K562 (cell line): ENCODE data around the gene FES. TPM values are rescaled to one million over a fixed set of nuclear protein-coding genes. Genes with fewer than 3 reads are reported as not detected.

Experiments
- BCOR ChIP-seq: fragments of 450-650 bp; IDR thresholded peaks from 2 replicates; pipeline ENCODE4 v1.6.1; 2016
- DDX20 ChIP-seq: fragments of 450-650 bp; IDR thresholded peaks from 2 replicates; pipeline ENCODE4 v1.6.1; 2016; ENCODE audit warnings: missing genetic modification characterization, low read depth, mild to moderate bottlenecking, missing compliant biosample characterization, moderate library complexity
- L3MBTL2 ChIP-seq: fragments of 450-650 bp; IDR thresholded peaks from 2 replicates; pipeline ENCODE4 v1.6.1; 2016; ENCODE audit warnings: mild to moderate bottlenecking, moderate library complexity
- LARP7 ChIP-seq: fragments of 450-650 bp; IDR thresholded peaks from 2 replicates; pipeline ENCODE4 v1.6.1; 2016
- NCOA2 ChIP-seq, 2 experiments: fragments of 450-650 bp; IDR thresholded peaks; 2 replicates each; pipeline ENCODE4 v1.6.1; 2018; ENCODE audit warnings: mild to moderate bottlenecking in 2 of 2, moderate library complexity in 1 of 2; ENCODE audit not compliant: partially characterized antibody in 2 of 2
- ZFP91 ChIP-seq: sonication (generic); formaldehyde crosslinking; IDR thresholded peaks from 2 replicates; pipeline ENCODE4 v1.8.0; 2022; ENCODE audit warnings: mild to moderate bottlenecking, missing genetic modification reagents
- polyA plus RNA-seq, 8 experiments: library from polyadenylated mRNA; depleted of rRNA in 4 of 8; stranded (reverse) in 5 of 8; unstranded in 3 of 8; fragments of >200 nt; fragmentation: Nextera tagmentation in 2 of 8; fragmentation: Illumina TruSeq in 1 of 8; extraction: Ambion mirVana in 2 of 8; extraction: Trizol in 1 of 8; gene quantifications; 2 replicates each; pipeline versions ENCODE4 v1.2.1 to v1.2.3, GENCODE V29; 2011 to 2014; ENCODE audit warnings: inconsistent platforms in 1 of 8, missing spikeins in 1 of 8
- total RNA-seq, 7 experiments: library from RNA; depleted of rRNA in 6 of 7; stranded (reverse); fragments of >200 nt in 6 of 7; fragmentation: Illumina TruSeq in 2 of 7; extraction: Trizol in 2 of 7; gene quantifications; 2 replicates each; pipeline versions ENCODE4 v1.2.1 to v1.2.3, GENCODE V29; 2011 to 2021; ENCODE audit warnings: low replicate concordance in 1 of 7
- TF ChIP-seq, protein P1 (sequence below): sonication (generic); formaldehyde crosslinking; IDR thresholded peaks from 2 replicates; pipeline ENCODE4 v1.8.1; 2023; ENCODE audit warnings: mild to moderate bottlenecking, missing genetic modification reagents
- TF ChIP-seq, protein P2 (sequence below): fragments of 250-450 bp; sonication (Bioruptor Pico); IDR thresholded peaks from 2 replicates; pipeline ENCODE4 v1.9.0; 2021; ENCODE audit warnings: mild to moderate bottlenecking, inconsistent platforms
- TF ChIP-seq, protein P3 (sequence below): fragments of 250-450 bp; sonication (Bioruptor Pico); IDR thresholded peaks from 2 replicates; pipeline ENCODE4 v1.5.0; 2022; ENCODE audit warnings: mild to moderate bottlenecking
- TF ChIP-seq, protein P4 (sequence below): sonication (generic); formaldehyde crosslinking; IDR thresholded peaks from 2 replicates; pipeline ENCODE4 v1.8.0; 2022; ENCODE audit warnings: mild to moderate bottlenecking, low read depth, missing genetic modification reagents

Gene FES
- total and polyA plus RNA-seq, 9 of the 15 experiments (the other 6 are each of a cell fraction or from before 2014, with no cell fraction given): 0.38 to 2.6 (median 0.82) TPM

GRCh38 chr15:90886291-90886614 is 1.9 kb downstream of the FES start (continued):
- TF ChIP-seq, protein P1, sequence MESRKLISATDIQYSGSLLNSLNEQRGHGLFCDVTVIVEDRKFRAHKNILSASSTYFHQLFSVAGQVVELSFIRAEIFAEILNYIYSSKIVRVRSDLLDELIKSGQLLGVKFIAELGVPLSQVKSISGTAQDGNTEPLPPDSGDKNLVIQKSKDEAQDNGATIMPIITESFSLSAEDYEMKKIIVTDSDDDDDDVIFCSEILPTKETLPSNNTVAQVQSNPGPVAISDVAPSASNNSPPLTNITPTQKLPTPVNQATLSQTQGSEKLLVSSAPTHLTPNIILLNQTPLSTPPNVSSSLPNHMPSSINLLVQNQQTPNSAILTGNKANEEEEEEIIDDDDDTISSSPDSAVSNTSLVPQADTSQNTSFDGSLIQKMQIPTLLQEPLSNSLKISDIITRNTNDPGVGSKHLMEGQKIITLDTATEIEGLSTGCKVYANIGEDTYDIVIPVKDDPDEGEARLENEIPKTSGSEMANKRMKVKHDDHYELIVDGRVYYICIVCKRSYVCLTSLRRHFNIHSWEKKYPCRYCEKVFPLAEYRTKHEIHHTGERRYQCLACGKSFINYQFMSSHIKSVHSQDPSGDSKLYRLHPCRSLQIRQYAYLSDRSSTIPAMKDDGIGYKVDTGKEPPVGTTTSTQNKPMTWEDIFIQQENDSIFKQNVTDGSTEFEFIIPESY (CRISPR knock-in tag): 0 out of 2 replicates have a peak, but pooled peaks have one; percentile 5
- TF ChIP-seq, protein P2, sequence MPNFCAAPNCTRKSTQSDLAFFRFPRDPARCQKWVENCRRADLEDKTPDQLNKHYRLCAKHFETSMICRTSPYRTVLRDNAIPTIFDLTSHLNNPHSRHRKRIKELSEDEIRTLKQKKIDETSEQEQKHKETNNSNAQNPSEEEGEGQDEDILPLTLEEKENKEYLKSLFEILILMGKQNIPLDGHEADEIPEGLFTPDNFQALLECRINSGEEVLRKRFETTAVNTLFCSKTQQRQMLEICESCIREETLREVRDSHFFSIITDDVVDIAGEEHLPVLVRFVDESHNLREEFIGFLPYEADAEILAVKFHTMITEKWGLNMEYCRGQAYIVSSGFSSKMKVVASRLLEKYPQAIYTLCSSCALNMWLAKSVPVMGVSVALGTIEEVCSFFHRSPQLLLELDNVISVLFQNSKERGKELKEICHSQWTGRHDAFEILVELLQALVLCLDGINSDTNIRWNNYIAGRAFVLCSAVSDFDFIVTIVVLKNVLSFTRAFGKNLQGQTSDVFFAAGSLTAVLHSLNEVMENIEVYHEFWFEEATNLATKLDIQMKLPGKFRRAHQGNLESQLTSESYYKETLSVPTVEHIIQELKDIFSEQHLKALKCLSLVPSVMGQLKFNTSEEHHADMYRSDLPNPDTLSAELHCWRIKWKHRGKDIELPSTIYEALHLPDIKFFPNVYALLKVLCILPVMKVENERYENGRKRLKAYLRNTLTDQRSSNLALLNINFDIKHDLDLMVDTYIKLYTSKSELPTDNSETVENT (CRISPR knock-in tag): no peak
- TF ChIP-seq NCOA2 (IDR thresholded peaks at IDR 0.05; ENCODE audit: partially characterized antibody in 2 of 2) (no peak), LARP7 (no peak), DDX20 (tag) (no peak), ZFP91 (peak; percentile 86), L3MBTL2 (0 out of 2 replicates have a peak, but pooled peaks have one; percentile 5), BCOR (0 out of 2 replicates have a peak, but pooled peaks have one; percentile 36)
- TF ChIP-seq, protein P3, sequence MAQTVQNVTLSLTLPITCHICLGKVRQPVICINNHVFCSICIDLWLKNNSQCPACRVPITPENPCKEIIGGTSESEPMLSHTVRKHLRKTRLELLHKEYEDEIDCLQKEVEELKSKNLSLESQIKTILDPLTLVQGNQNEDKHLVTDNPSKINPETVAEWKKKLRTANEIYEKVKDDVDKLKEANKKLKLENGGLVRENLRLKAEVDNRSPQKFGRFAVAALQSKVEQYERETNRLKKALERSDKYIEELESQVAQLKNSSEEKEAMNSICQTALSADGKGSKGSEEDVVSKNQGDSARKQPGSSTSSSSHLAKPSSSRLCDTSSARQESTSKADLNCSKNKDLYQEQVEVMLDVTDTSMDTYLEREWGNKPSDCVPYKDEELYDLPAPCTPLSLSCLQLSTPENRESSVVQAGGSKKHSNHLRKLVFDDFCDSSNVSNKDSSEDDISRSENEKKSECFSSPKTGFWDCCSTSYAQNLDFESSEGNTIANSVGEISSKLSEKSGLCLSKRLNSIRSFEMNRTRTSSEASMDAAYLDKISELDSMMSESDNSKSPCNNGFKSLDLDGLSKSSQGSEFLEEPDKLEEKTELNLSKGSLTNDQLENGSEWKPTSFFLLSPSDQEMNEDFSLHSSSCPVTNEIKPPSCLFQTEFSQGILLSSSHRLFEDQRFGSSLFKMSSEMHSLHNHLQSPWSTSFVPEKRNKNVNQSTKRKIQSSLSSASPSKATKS (CRISPR knock-in tag): no peak
- TF ChIP-seq, protein P4, sequence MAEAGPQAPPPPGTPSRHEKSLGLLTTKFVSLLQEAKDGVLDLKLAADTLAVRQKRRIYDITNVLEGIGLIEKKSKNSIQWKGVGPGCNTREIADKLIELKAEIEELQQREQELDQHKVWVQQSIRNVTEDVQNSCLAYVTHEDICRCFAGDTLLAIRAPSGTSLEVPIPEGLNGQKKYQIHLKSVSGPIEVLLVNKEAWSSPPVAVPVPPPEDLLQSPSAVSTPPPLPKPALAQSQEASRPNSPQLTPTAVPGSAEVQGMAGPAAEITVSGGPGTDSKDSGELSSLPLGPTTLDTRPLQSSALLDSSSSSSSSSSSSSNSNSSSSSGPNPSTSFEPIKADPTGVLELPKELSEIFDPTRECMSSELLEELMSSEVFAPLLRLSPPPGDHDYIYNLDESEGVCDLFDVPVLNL (CRISPR knock-in tag): no peak
